ENCODE results near the gene CARMIL1.

The CARMIL1 gene

GRCh38 chr6:25534942-25535631, 255.9 kb downstream of the CARMIL1 start:
- TF ChIP-seq CTCF (IDR thresholded peaks at IDR 0.05): no peak

GRCh38 chr6:25535632-25536225, 256.6 kb downstream of the CARMIL1 start:
- no peak for TF ChIP-seq CTCF (IDR thresholded peaks at IDR 0.05)

- no peak for TF ChIP-seq CTCF (IDR thresholded peaks at IDR 0.05)
These were observed 257.6 kb downstream of the CARMIL1 start for GRCh38 chr6:25536781-25537180.

- no peak for TF ChIP-seq CTCF (IDR thresholded peaks at IDR 0.05)
These were observed 258.3 kb downstream of the CARMIL1 start for GRCh38 chr6:25537349-25538018.

- no peak for TF ChIP-seq CTCF (IDR thresholded peaks at IDR 0.05)
These were observed 262.1 kb downstream of the CARMIL1 start for GRCh38 chr6:25541228-25541627.

GRCh38 chr6:25542984-25543910, 264.1 kb downstream of the CARMIL1 start:
- TF ChIP-seq CTCF (IDR thresholded peaks at IDR 0.05): no peak

GRCh38 chr6:25544833-25545232, 265.7 kb downstream of the CARMIL1 start:
- no peak for TF ChIP-seq CTCF (IDR thresholded peaks at IDR 0.05)
